GM12873 (cell line): ENCODE results near the gene MAGEB6.

Experiments used
- TF ChIP-seq, protein P1 (sequence below): IDR thresholded peaks from 2 replicates; pipeline ENCODE4 v1.5.1; 2012; ENCODE audit warnings: low read depth, mild to moderate bottlenecking, moderate library complexity, low read length, control low read depth; ENCODE audit not compliant: insufficient read depth; ENCODE audit errors: missing control alignments

Gene MAGEB6

GRCh38 chrX:26234177-26234576, 41.9 kb downstream of the MAGEB6 start:
- TF ChIP-seq, protein P1, sequence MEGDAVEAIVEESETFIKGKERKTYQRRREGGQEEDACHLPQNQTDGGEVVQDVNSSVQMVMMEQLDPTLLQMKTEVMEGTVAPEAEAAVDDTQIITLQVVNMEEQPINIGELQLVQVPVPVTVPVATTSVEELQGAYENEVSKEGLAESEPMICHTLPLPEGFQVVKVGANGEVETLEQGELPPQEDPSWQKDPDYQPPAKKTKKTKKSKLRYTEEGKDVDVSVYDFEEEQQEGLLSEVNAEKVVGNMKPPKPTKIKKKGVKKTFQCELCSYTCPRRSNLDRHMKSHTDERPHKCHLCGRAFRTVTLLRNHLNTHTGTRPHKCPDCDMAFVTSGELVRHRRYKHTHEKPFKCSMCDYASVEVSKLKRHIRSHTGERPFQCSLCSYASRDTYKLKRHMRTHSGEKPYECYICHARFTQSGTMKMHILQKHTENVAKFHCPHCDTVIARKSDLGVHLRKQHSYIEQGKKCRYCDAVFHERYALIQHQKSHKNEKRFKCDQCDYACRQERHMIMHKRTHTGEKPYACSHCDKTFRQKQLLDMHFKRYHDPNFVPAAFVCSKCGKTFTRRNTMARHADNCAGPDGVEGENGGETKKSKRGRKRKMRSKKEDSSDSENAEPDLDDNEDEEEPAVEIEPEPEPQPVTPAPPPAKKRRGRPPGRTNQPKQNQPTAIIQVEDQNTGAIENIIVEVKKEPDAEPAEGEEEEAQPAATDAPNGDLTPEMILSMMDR, result no peak
